NT2/D1 (cell line): Measurements from ENCODE around the gene MPV17L.
A peak's percentile ranks its signal among the peaks of the same experiment; 100 is the strongest.
"Not testable (repeated sequence)": the region's sequence is repeated elsewhere in the genome, so short reads cannot be mapped to it uniquely, and the experiment has no call there.

Experiments used
- DNase-seq: peaks from one replicate; pipeline ENCODE4 v3.0.0-alpha.2; 2011; ENCODE audit warnings: low read depth, low spot score
- H3K27me3 ChIP-seq: 2 replicates; pipeline ENCODE4 v1.6.0; 2011; ENCODE audit warnings: mild to moderate bottlenecking; ENCODE audit not compliant: insufficient read length, insufficient read depth
- H3K36me3 ChIP-seq: 2 replicates; pipeline ENCODE4 v1.6.1; 2011; ENCODE audit warnings: mild to moderate bottlenecking, low read length, mixed read lengths; ENCODE audit not compliant: insufficient read depth, insufficient read length
- H3K4me1 ChIP-seq: 2 replicates; pipeline ENCODE4 v1.5.1; 2011; ENCODE audit not compliant: insufficient read depth, insufficient read length
- H3K4me3 ChIP-seq: 2 replicates; pipeline ENCODE4 v1.5.1; 2011; ENCODE audit warnings: low read depth; ENCODE audit not compliant: insufficient read length
- H3K9ac ChIP-seq: 2 replicates; pipeline ENCODE4 v1.6.0; 2011; ENCODE audit warnings: low read depth; ENCODE audit not compliant: insufficient read length
- H3K9me3 ChIP-seq: 2 replicates; pipeline ENCODE4 v1.5.1; 2011; ENCODE audit warnings: mild to moderate bottlenecking, low read length; ENCODE audit not compliant: insufficient read depth
- SUZ12 ChIP-seq: IDR thresholded peaks from 2 replicates; pipeline ENCODE4 v1.6.1; 2011; ENCODE audit not compliant: insufficient read length, insufficient read depth; ENCODE audit errors: extremely low read depth
- YY1 ChIP-seq: IDR thresholded peaks from 2 replicates; pipeline ENCODE4 v1.6.1; 2011; ENCODE audit not compliant: insufficient read length, insufficient read depth
- ZNF274 ChIP-seq: IDR thresholded peaks from 2 replicates; pipeline ENCODE4 v1.6.1; 2011; ENCODE audit warnings: mild to moderate bottlenecking, low read depth, low read length

Gene MPV17L

GRCh38 chr16:15425861-15426260 lies 30.3 kb downstream of the MPV17L start:
- no peak overlapping the region for H3K9ac ChIP-seq
- no peaks in the 10 kb centered on the region for H3K27me3 ChIP-seq
- DNase-seq: no peak
- no peak overlapping the region for H3K4me3 ChIP-seq
- peaks cover 2% of the 10 kb centered on the region for H3K4me1 ChIP-seq
- H3K36me3 ChIP-seq: no peaks in the 10 kb centered on the region
- no peaks in the 10 kb centered on the region for H3K9me3 ChIP-seq
- TF ChIP-seq YY1 (no peak), ZNF274 (no peak), SUZ12 (no peak)

GRCh38 chr16:15426796-15427195 lies 31.2 kb downstream of the MPV17L start:
- TF ChIP-seq YY1 (no peak), ZNF274 (no peak), SUZ12 (no peak)
- Histone ChIP-seq H3K36me3 (no peaks in the 10 kb centered on the region), H3K4me3 (no peak overlapping the region), H3K9ac (no peak overlapping the region), H3K9me3 (no peaks in the 10 kb centered on the region), H3K27me3 (no peaks in the 10 kb centered on the region), H3K4me1 (peaks cover 2% of the 10 kb centered on the region)
- DNase-seq: no peak

- H3K9ac ChIP-seq: no peak overlapping the region
- TF ChIP-seq SUZ12 (no peak), YY1 (no peak), ZNF274 (no peak)
- H3K27me3 ChIP-seq: peaks cover 3% of the 10 kb centered on the region
- no peak overlapping the region for H3K4me3 ChIP-seq
- H3K36me3 ChIP-seq: no peaks in the 10 kb centered on the region
- peaks cover 2% of the 10 kb centered on the region for H3K4me1 ChIP-seq
- no peaks in the 10 kb centered on the region for H3K9me3 ChIP-seq
- DNase-seq: no peak
These were observed 32.2 kb downstream of the MPV17L start for GRCh38 chr16:15427648-15428239.

- not testable (repeated sequence) for H3K9me3 ChIP-seq, H3K4me3 ChIP-seq, H3K36me3 ChIP-seq, H3K9ac ChIP-seq, H3K4me1 ChIP-seq, DNase-seq
- H3K27me3 ChIP-seq: peaks cover 34% of the 10 kb centered on the region
These were observed 35.3 kb downstream of the MPV17L start for GRCh38 chr16:15430884-15431283.

GRCh38 chr16:15434079-15434424 lies 38.5 kb downstream of the MPV17L start:
- TF ChIP-seq SUZ12 (no peak), YY1 (no peak), ZNF274 (no peak)
- H3K9ac ChIP-seq: no peak overlapping the region
- peaks cover 3% of the 10 kb centered on the region for H3K4me1 ChIP-seq
- peak overlapping the region; percentile 80 for H3K4me3 ChIP-seq
- H3K36me3 ChIP-seq: no peaks in the 10 kb centered on the region
- no peaks in the 10 kb centered on the region for H3K9me3 ChIP-seq
- H3K27me3 ChIP-seq: peaks cover 42% of the 10 kb centered on the region
- no peak for DNase-seq

- peak within 1 kb of the TSS; percentile 80 for H3K4me3 ChIP-seq
- peaks cover 42% of the 10 kb centered on the region for H3K27me3 ChIP-seq
- H3K4me1 ChIP-seq: peaks cover 3% of the 10 kb centered on the region
- DNase-seq: peak; percentile 46
- no peaks in the 10 kb centered on the region for H3K9me3 ChIP-seq
- peak within 1 kb of the TSS; percentile 88 for H3K9ac ChIP-seq
- TF ChIP-seq SUZ12: peak; percentile 76
- TF ChIP-seq YY1: no peak
- TF ChIP-seq ZNF274: no peak
- no peaks in the 10 kb centered on the region for H3K36me3 ChIP-seq
These were observed 39.1 kb downstream of the MPV17L start, which contains the start of gene BMERB1 for GRCh38 chr16:15434425-15435215. BMERB1 (plus strand) TSS chr16:15434588; CDS start chr16:15434654, 66 bp downstream.

- Histone ChIP-seq H3K4me3 (peak overlapping the region; percentile 80), H3K9ac (peak overlapping the region; percentile 88), H3K4me1 (peaks cover 3% of the 10 kb centered on the region)
These were observed 39.8 kb downstream of the MPV17L start for GRCh38 chr16:15435216-15435864.

More at GRCh38 chr16:15435216-15435864, 39.8 kb downstream of the MPV17L start:
- Histone ChIP-seq H3K9me3 (no peaks in the 10 kb centered on the region), H3K36me3 (no peaks in the 10 kb centered on the region), H3K27me3 (peaks cover 42% of the 10 kb centered on the region)
- DNase-seq: no peak
- TF ChIP-seq SUZ12 (peak; percentile 6), ZNF274 (no peak)
